GM12891 (cell line): ENCODE measurements around the gene GPR18.
"Not testable (repeated sequence)": the region's sequence is repeated elsewhere in the genome, so short reads cannot be mapped to it uniquely, and the experiment has no call there.

Experiments used
- DNase-seq: peaks from one replicate; pipeline ENCODE4 v3.0.0; 2011; ENCODE audit warnings: low spot score; ENCODE audit not compliant: insufficient read length
- FAIRE-seq: peaks from 2 replicates; lab custom pipeline; 2011; peaks lifted over from hg19 to GRCh38; lab: Jason Lieb, UNC
- PAX5 ChIP-seq: IDR thresholded peaks from 2 replicates; pipeline ENCODE4 v1.6.1; 2011; ENCODE audit warnings: low read length, moderate library complexity, mild to moderate bottlenecking; ENCODE audit not compliant: insufficient read depth, severe bottlenecking
- POLR2A ChIP-seq: IDR thresholded peaks from 2 replicates; pipeline ENCODE4 v1.6.1; 2011; ENCODE audit warnings: low read depth, low read length, control low read depth
- POLR2AphosphoS5 ChIP-seq: IDR thresholded peaks from 2 replicates; pipeline ENCODE4 v1.6.1; 2011; ENCODE audit warnings: low read depth, low read length, control low read depth
- POU2F2 ChIP-seq: IDR thresholded peaks from 2 replicates; pipeline ENCODE4 v1.6.1; 2011; ENCODE audit warnings: low read depth, mild to moderate bottlenecking, control low read depth, low read length, moderate library complexity
- SPI1 ChIP-seq: IDR thresholded peaks from 2 replicates; pipeline ENCODE4 v1.6.1; 2011; ENCODE audit warnings: low read depth, low read length, control low read depth
- TAF1 ChIP-seq: IDR thresholded peaks from 2 replicates; pipeline ENCODE4 v1.6.1; 2011; ENCODE audit warnings: low read depth, low read length, control low read depth

GPR18 gene

GRCh38 chr13:99211421-99212035 lies 46.7 kb downstream of the GPR18 start:
- no peak for TF ChIP-seq TAF1
- no peak for TF ChIP-seq POLR2AphosphoS5
- TF ChIP-seq PAX5, result no peak
- TF ChIP-seq SPI1, result no peak
- TF ChIP-seq POLR2A, result no peak
- DNase-seq, result no peak
- FAIRE-seq, result no peak

DNA sequence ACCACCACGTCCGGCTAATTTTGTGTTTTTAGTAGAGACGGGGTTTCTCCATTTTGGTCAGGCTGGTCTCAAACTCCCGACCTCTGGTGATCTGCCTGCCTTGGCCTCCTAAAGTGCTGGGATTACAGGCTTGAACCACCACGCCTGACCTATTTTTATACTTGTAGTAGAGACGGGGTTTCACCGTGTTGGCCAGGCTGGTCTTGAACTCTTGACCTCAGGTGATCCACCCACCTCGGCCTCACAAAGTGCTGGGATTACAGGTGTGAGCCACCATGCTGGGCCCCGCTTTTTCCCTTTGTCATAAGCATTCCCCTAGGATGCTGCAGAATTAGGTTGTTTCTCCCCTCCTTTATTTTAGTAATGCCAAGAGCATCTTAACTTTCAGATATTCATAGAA lies 47.6 kb downstream of the GPR18 start:
- DNase-seq, FAIRE-seq: not testable (repeated sequence)

DNA sequence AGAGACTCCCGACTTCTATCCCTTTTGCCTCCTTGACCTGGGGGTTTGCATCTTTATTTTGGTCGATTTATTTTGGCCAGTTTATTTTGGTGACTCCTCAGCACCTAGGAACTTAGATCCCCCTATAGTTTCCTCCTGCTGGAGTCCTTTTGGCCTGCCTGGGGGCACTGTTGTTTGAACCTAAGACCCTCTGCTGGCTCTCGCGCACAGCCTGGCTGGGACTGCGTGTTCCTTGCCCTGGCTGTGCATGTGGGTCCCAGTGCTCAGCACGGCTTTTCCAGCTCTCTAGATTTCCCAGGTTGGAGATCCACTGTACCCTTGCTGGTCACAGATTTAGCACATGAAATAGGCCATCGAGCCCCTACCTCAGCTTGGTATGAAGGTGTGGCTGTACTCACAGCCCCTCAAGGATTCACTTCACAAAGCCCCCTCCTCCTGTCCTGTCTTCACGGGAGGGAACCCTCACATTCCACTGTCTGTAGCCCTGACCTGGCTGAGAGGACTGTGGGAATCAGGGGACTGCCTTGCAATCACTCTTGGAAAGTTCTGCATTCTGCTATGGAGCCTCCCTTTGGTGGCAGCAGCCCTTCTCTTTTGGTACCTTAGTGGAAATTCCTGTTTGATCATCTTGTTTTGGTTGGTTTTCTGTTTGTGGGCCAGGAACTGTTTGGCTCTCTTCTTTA lies 49.2 kb downstream of the GPR18 start:
- no peak for TF ChIP-seq SPI1
- TF ChIP-seq POU2F2, result no peak
- TF ChIP-seq PAX5, result no peak
- no peak for TF ChIP-seq TAF1
- no peak for TF ChIP-seq POLR2AphosphoS5
- no peak for TF ChIP-seq POLR2A
- FAIRE-seq (peak; percentile 28), DNase-seq (no peak)

GRCh38 chr13:99208185-99208584 lies 50.0 kb downstream of the GPR18 start:
- TF ChIP-seq SPI1, result no peak
- no peak for TF ChIP-seq POLR2A
- no peak for TF ChIP-seq PAX5
- TF ChIP-seq TAF1, result no peak
- no peak for TF ChIP-seq POU2F2
- no peak for TF ChIP-seq POLR2AphosphoS5
- FAIRE-seq (no peak), DNase-seq (no peak)

- TF ChIP-seq SPI1, result no peak
- TF ChIP-seq TAF1, result no peak
- no peak for TF ChIP-seq POU2F2
- no peak for TF ChIP-seq POLR2AphosphoS5
- no peak for TF ChIP-seq POLR2A
- no peak for TF ChIP-seq PAX5
- FAIRE-seq (no peak), DNase-seq (no peak)
Observed at GRCh38 chr13:99207511-99207910, 50.7 kb downstream of the GPR18 start.

GRCh38 chr13:99206873-99207272 lies 51.3 kb downstream of the GPR18 start:
- DNase-seq, result no peak
- TF ChIP-seq PAX5, result no peak
- no peak for TF ChIP-seq POU2F2
- TF ChIP-seq TAF1, result no peak
- TF ChIP-seq POLR2A, result no peak
- no peak for TF ChIP-seq POLR2AphosphoS5
- no peak for TF ChIP-seq SPI1
- FAIRE-seq, result no peak

GRCh38 chr13:99206226-99206625 lies 52.0 kb downstream of the GPR18 start:
- TF ChIP-seq POLR2AphosphoS5 (no peak), POLR2A (no peak), PAX5 (no peak), POU2F2 (no peak), TAF1 (no peak), SPI1 (no peak)
- DNase-seq (no peak), FAIRE-seq (no peak)

DNA sequence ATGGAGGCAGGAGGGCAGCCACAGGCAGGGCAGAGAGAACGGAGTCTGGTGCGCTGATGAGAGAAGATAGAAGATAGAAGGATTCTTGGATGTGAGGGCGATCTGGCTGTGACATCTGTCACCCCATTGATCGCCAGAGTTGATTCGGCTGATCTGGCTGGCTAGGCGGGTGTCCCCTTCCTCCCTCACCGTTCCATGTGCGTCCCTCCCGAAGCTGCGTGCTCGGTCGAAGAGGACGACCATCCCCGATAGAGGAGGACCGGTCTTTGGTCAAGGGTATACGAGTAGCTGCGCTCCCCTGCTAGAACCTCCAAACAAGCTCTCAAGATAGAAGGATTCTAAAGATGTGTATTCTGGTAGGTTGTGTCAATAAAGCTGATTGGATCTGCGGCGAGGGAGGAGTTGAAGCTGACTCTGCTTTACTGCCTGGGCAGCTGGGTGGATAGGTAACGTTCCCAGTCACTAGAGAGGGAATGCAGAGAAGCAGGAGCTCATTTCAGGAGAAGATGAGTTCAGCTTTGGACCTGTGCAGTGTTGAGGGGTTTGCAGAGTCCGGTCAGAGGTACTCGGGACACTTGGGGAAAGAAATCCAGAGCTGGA lies 52.5 kb downstream of the GPR18 start:
- FAIRE-seq, result no peak

More for the DNA sequence above, 52.5 kb downstream of the GPR18 start:
- DNase-seq, result no peak
- TF ChIP-seq POLR2A (no peak), TAF1 (no peak), PAX5 (no peak), SPI1 (no peak), POLR2AphosphoS5 (no peak), POU2F2 (no peak)
